IMR-90 (cell line): Measurements from ENCODE around the gene SLC37A1.

ENCODE experiments used
- CEBPB ChIP-seq: IDR thresholded peaks from 2 replicates; pipeline ENCODE4 v1.6.1; 2012; ENCODE audit warnings: low read depth, low read length, improper control_type of control experiment
- CTCF ChIP-seq: conservative IDR thresholded peaks from 2 replicates; pipeline ENCODE4 v1.5.1; 2012; ENCODE audit warnings: mild to moderate bottlenecking, low read depth, low read length, improper control_type of control experiment
- MAFK ChIP-seq: IDR thresholded peaks from 2 replicates; pipeline ENCODE4 v1.6.1; 2012; ENCODE audit warnings: low read depth, low read length, improper control_type of control experiment
- NFE2L2 ChIP-seq: fragments of 150-350 bp; IDR thresholded peaks from 2 replicates; pipeline ENCODE4 v1.6.1; 2016; ENCODE audit warnings: low read depth, mild to moderate bottlenecking, low read length
- POLR2A ChIP-seq: IDR thresholded peaks from 2 replicates; pipeline ENCODE4 v1.6.1; 2012; ENCODE audit warnings: mild to moderate bottlenecking, low read depth, low read length
- RCOR1 ChIP-seq: IDR thresholded peaks from 2 replicates; pipeline ENCODE4 v1.6.1; 2012; ENCODE audit warnings: mild to moderate bottlenecking, low read length, improper control_type of control experiment; ENCODE audit not compliant: insufficient replicate concordance

GRCh38 chr21:42556960-42557359, 43.3 kb downstream of the SLC37A1 start:
- TF ChIP-seq NFE2L2 (no peak), POLR2A (no peak), CTCF (no peak), RCOR1 (no peak), MAFK (no peak), CEBPB (no peak)
